SK-N-SH (cell line): ENCODE data around the gene AGMO. TPM values are rescaled to one million over a fixed set of nuclear protein-coding genes. Genes with fewer than 3 reads are reported as not detected.

Experiments
- CTCF ChIA-PET: fragments of 300-600, 350-600 bp; formaldehyde crosslinking; extraction: SDS; loops from one replicate; lab custom pipeline; 2021; lab: Yijun Ruan, JAX
- POLR2A ChIA-PET: fragments of 350-600 bp; sonication (Branson Sonifier 250); formaldehyde crosslinking; extraction: SDS; loops from one replicate; lab custom pipeline; 2020; ENCODE audit warnings: antibody characterized with exemption, inconsistent platforms; lab: Yijun Ruan, JAX
- DNase-seq: peaks from one replicate; pipeline ENCODE4 v3.0.0; 2012
- H2AFZ ChIP-seq: fragments of 200-600 bp; sonication (generic); 2 replicates; pipeline ENCODE4 v1.8.1; 2016; ENCODE audit warnings: antibody characterized with exemption, mild to moderate bottlenecking, low read depth
- H3F3A ChIP-seq: fragments of 200-600 bp; sonication (generic); replicated peaks from 2 replicates; pipeline ENCODE3; 2016; ENCODE audit warnings: antibody characterized with exemption, mild to moderate bottlenecking; ENCODE audit not compliant: insufficient read depth
- H3K27ac ChIP-seq, 2 experiments: fragments of 200-500 bp in 1 of 2; fragments of 200-600 bp in 1 of 2; sonication (Bioruptor generic) in 1 of 2; sonication (generic), shearing (Covaris generic) in 1 of 2; 2 replicates each; pipeline versions ENCODE4 v1.5.1 to v1.6.1; 2014 to 2016; ENCODE audit warnings: low read depth in 2 of 2, inconsistent platforms in 1 of 2, low read length in 1 of 2, mild to moderate bottlenecking in 1 of 2, mixed read lengths in 1 of 2
- H3K27me3 ChIP-seq: fragments of 200-600 bp; sonication (generic), shearing (Covaris generic); 2 replicates; pipeline ENCODE4 v1.6.1; 2016; ENCODE audit warnings: mixed run types; ENCODE audit not compliant: insufficient read depth
- H3K36me3 ChIP-seq, 2 experiments: fragments of 200-500 bp in 1 of 2; fragments of 200-600 bp in 1 of 2; sonication (Bioruptor generic) in 1 of 2; sonication (generic) in 1 of 2; replicated peaks in 1 of 2; 2 replicates each; pipeline versions ENCODE3 to v1.5.1; 2014 to 2016; ENCODE audit warnings: low read length in 1 of 2, mild to moderate bottlenecking in 1 of 2; ENCODE audit not compliant: insufficient read depth in 2 of 2, control insufficient read depth in 1 of 2
- H3K4me1 ChIP-seq, 2 experiments: fragments of 200-500 bp in 1 of 2; fragments of 200-600 bp in 1 of 2; sonication (Bioruptor generic) in 1 of 2; sonication (generic), shearing (Covaris generic) in 1 of 2; 2 replicates each; pipeline versions ENCODE4 v1.5.1 to v1.6.1; 2014 to 2016; ENCODE audit warnings: low read depth in 1 of 2, low read length in 1 of 2, mixed run types in 1 of 2; ENCODE audit not compliant: insufficient read depth in 2 of 2, control insufficient read depth in 1 of 2
- H3K4me2 ChIP-seq: fragments of 200-600 bp; sonication (generic), shearing (Covaris generic); 2 replicates; pipeline ENCODE4 v1.6.1; 2017; ENCODE audit warnings: mixed run types
- H3K4me3 ChIP-seq, 2 experiments: fragments of 200-500 bp in 1 of 2; fragments of 200-600 bp in 1 of 2; sonication (Bioruptor generic) in 1 of 2; sonication (generic), shearing (Covaris generic) in 1 of 2; 2 replicates each; pipeline versions ENCODE4 v1.5.1 to v1.8.1; 2014 to 2016; ENCODE audit warnings: low read depth in 2 of 2, inconsistent platforms in 1 of 2, low read length in 1 of 2, mild to moderate bottlenecking in 1 of 2, mixed read lengths in 1 of 2, moderate library complexity in 1 of 2
- H3K79me2 ChIP-seq: fragments of 200-600 bp; sonication (generic); 2 replicates; pipeline ENCODE4 v1.8.1; 2017; ENCODE audit warnings: mild to moderate bottlenecking; ENCODE audit not compliant: insufficient read depth
- H3K9ac ChIP-seq: fragments of 200-600 bp; sonication (generic); 2 replicates; pipeline ENCODE4 v1.6.1; 2017; ENCODE audit warnings: mixed run types
- H3K9me2 ChIP-seq: fragments of 200-600 bp; sonication (generic); 2 replicates; pipeline ENCODE4 v1.6.1; 2017; ENCODE audit warnings: mixed run types
- H3K9me3 ChIP-seq: fragments of 200-600 bp; sonication (generic); 2 replicates; pipeline ENCODE4 v1.6.1; 2017; ENCODE audit warnings: mixed run types, mild to moderate bottlenecking, moderate library complexity
- H4K20me1 ChIP-seq: fragments of 200-600 bp; sonication (generic); 2 replicates; pipeline ENCODE4 v1.6.1; 2017; ENCODE audit warnings: mild to moderate bottlenecking, mixed run types; ENCODE audit not compliant: insufficient read depth
- CTCF ChIP-seq: fragments of 200-600 bp; sonication (generic); IDR thresholded peaks from 2 replicates; pipeline ENCODE4 v1.6.1; 2017; ENCODE audit warnings: antibody characterized with exemption, mild to moderate bottlenecking, moderate library complexity
- FOXJ3 ChIP-seq: sonication (generic); formaldehyde crosslinking; IDR thresholded peaks from 2 replicates; pipeline ENCODE4 v1.5.1; 2020; ENCODE audit warnings: mild to moderate bottlenecking, missing genetic modification reagents
- FOXM1 ChIP-seq: IDR thresholded peaks from 2 replicates; pipeline ENCODE4 v1.4.0; 2012; ENCODE audit warnings: low read depth, mild to moderate bottlenecking
- GABPA ChIP-seq: IDR thresholded peaks from 2 replicates; pipeline ENCODE4 v1.4.0; 2012; ENCODE audit warnings: low read depth, mild to moderate bottlenecking
- IRF3 ChIP-seq: fragments of 150-350 bp; IDR thresholded peaks from 2 replicates; pipeline ENCODE4 v1.6.1; 2016; ENCODE audit warnings: mild to moderate bottlenecking, low read depth, low read length
- MXI1 ChIP-seq: IDR thresholded peaks from 2 replicates; pipeline ENCODE4 v1.6.1; 2012; ENCODE audit warnings: mild to moderate bottlenecking, low read depth, low read length, improper control_type of control experiment
- NFIC ChIP-seq: IDR thresholded peaks from 2 replicates; pipeline ENCODE4 v1.4.0; 2012; ENCODE audit warnings: borderline replicate concordance
- NRF1 ChIP-seq: IDR thresholded peaks from 2 replicates; pipeline ENCODE4 v1.6.1; 2012; ENCODE audit warnings: low read depth, mild to moderate bottlenecking, low read length
- RFX5 ChIP-seq: IDR thresholded peaks from 2 replicates; pipeline ENCODE4 v1.6.1; 2012; ENCODE audit warnings: mild to moderate bottlenecking, improper control_type of control experiment, low read length
- SMC3 ChIP-seq: IDR thresholded peaks from 2 replicates; pipeline ENCODE4 v1.6.1; 2012; ENCODE audit warnings: low read depth, low read length, improper control_type of control experiment
- TAF1 ChIP-seq: IDR thresholded peaks from 2 replicates; pipeline ENCODE4 v1.6.1; 2012; ENCODE audit warnings: low read depth, mild to moderate bottlenecking, low read length, moderate library complexity, borderline replicate concordance
- TCF12 ChIP-seq: IDR thresholded peaks from 2 replicates; pipeline ENCODE4 v1.4.0; 2012
- USF2 ChIP-seq: fragments of 150-350 bp; IDR thresholded peaks from 2 replicates; pipeline ENCODE4 v1.6.1; 2017; ENCODE audit warnings: antibody characterized with exemption, low read length, low read depth, borderline replicate concordance
- WGBS: methylation state at CpG from one replicate; pipeline ENCODE4 v1.1.6; 2017; ENCODE audit warnings: low lambda C conversion rate; 5-methylcytosine and 5-hydroxymethylcytosine counted together
- polyA plus RNA-seq, 3 experiments: library from polyadenylated mRNA; depleted of rRNA; stranded (reverse); fragments of >200 nt; gene quantifications; 2 replicates each; pipeline ENCODE4 v1.2.3, GENCODE V29; 2012
- TF ChIP-seq, protein P1 (sequence below): IDR thresholded peaks from 2 replicates; pipeline ENCODE4; 2012
- TF ChIP-seq, protein P2 (sequence below): IDR thresholded peaks from 2 replicates; pipeline ENCODE4 v1.6.1; 2012; ENCODE audit warnings: mild to moderate bottlenecking, low read depth, low read length, moderate library complexity

Gene AGMO
- polyA plus RNA-seq, 1 of the 3 experiments (the other 2 are of a cell fraction) = 0.05 TPM

DNA sequence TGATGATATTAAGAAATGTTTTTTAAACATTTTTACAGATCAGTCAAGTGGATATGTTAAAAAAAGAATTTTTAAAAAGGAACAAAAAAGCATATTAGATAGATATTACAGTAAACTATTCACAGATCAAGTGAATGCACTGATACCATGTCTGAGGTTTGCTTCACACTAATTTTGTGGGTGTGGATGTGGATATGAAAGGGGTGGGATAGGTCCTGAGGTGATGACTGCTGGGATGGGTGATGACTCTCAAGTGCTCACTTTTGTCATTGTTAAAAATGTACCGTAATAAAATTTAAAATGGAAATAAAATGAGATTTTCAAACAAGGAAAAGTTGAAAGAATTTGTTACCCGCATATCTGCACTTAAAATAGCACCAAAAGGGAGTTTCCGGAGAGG is 54.1 kb downstream of the AGMO start:
- Histone ChIP-seq H3K4me1 (peaks cover 0 to 6% of the 10 kb centered on the region in 2 experiments; a peak in 1 of 4 replicates), H3K9me2 (no peaks in the 10 kb centered on the region), H3F3A (peaks cover 17% of the 10 kb centered on the region), H3K27ac (peak overlapping the region in 1 of 2 experiments; percentile 40; a peak in 1 of 4 replicates), H3K4me2 (peak overlapping the region; percentile 48; the same call in 1 of the 2 replicates), H3K4me3 (no peak overlapping the region), H3K9ac (no peak overlapping the region), H3K9me3 (no peaks in the 10 kb centered on the region), H2AFZ (peak overlapping the region; percentile 11; the same call in 1 of the 2 replicates), H4K20me1 (no peaks in the 10 kb centered on the region), H3K79me2 (no peaks in the 10 kb centered on the region), H3K27me3 (no peaks in the 10 kb centered on the region), H3K36me3 (no peaks in the 10 kb centered on the region)
- no peak for DNase-seq
- POLR2A ChIA-PET = no interaction called here
- TF ChIP-seq NRF1 = no peak
- no peak for TF ChIP-seq RFX5
- no peak for TF ChIP-seq FOXJ3 (CRISPR knock-in tag)
- no peak for TF ChIP-seq USF2
- TF ChIP-seq TAF1 = no peak
- no peak for TF ChIP-seq GABPA
- no peak for TF ChIP-seq SMC3
- TF ChIP-seq, protein P1, sequence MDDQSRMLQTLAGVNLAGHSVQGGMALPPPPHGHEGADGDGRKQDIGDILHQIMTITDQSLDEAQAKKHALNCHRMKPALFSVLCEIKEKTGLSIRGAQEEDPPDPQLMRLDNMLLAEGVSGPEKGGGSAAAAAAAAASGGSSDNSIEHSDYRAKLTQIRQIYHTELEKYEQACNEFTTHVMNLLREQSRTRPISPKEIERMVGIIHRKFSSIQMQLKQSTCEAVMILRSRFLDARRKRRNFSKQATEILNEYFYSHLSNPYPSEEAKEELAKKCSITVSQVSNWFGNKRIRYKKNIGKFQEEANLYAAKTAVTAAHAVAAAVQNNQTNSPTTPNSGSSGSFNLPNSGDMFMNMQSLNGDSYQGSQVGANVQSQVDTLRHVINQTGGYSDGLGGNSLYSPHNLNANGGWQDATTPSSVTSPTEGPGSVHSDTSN = no peak
- TF ChIP-seq FOXM1 = no peak
- TF ChIP-seq, protein P2, sequence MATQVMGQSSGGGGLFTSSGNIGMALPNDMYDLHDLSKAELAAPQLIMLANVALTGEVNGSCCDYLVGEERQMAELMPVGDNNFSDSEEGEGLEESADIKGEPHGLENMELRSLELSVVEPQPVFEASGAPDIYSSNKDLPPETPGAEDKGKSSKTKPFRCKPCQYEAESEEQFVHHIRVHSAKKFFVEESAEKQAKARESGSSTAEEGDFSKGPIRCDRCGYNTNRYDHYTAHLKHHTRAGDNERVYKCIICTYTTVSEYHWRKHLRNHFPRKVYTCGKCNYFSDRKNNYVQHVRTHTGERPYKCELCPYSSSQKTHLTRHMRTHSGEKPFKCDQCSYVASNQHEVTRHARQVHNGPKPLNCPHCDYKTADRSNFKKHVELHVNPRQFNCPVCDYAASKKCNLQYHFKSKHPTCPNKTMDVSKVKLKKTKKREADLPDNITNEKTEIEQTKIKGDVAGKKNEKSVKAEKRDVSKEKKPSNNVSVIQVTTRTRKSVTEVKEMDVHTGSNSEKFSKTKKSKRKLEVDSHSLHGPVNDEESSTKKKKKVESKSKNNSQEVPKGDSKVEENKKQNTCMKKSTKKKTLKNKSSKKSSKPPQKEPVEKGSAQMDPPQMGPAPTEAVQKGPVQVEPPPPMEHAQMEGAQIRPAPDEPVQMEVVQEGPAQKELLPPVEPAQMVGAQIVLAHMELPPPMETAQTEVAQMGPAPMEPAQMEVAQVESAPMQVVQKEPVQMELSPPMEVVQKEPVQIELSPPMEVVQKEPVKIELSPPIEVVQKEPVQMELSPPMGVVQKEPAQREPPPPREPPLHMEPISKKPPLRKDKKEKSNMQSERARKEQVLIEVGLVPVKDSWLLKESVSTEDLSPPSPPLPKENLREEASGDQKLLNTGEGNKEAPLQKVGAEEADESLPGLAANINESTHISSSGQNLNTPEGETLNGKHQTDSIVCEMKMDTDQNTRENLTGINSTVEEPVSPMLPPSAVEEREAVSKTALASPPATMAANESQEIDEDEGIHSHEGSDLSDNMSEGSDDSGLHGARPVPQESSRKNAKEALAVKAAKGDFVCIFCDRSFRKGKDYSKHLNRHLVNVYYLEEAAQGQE = no peak
- TF ChIP-seq NFIC = no peak
- TF ChIP-seq CTCF = no peak
- no peak for TF ChIP-seq IRF3
- TF ChIP-seq TCF12 = no peak
- TF ChIP-seq MXI1 = no peak
- CTCF ChIA-PET = no interaction called here
- WGBS = 36% methylated on average over 3 of the region's 3 CpGs
